Activated CD4-positive, alpha-beta memory T cell treated with anti-CD3 and anti-CD28 coated beads, Interleukin-2, amount 10 ng/mL, durations not matched to agents 7 days and 5 days (primary cell): ENCODE measurements around the gene GNPTAB. TPM values are rescaled to one million over a fixed set of nuclear protein-coding genes. Genes with fewer than 3 reads are reported as not detected.
"Not testable (repeated sequence)": the region's sequence is repeated elsewhere in the genome, so short reads cannot be mapped to it uniquely, and the experiment has no call there.

Experiments used
- CTCF ChIA-PET: fragments of 350-600 bp; sonication (Branson Sonifier 250); formaldehyde crosslinking; loops from one replicate; lab custom pipeline; 2021; ENCODE audit warnings: antibody characterized with exemption, inconsistent platforms; lab: Charles Lee
- POLR2A ChIA-PET: fragments of 350-600 bp; sonication (Branson Sonifier 250); formaldehyde crosslinking; loops from one replicate; lab custom pipeline; 2021; ENCODE audit warnings: antibody characterized with exemption; lab: Charles Lee
- DNase-seq: peaks from one replicate; pipeline ENCODE4 v3.0.0-alpha.2; 2020
- H3K27ac Mint-ChIP-seq: one replicate; pipeline ENCODE4 v1.8.0; 2021; ENCODE audit warnings: mild to moderate bottlenecking, mixed read lengths
- H3K27me3 Mint-ChIP-seq: one replicate; pipeline ENCODE4 v1.8.0; 2021; ENCODE audit warnings: mixed read lengths
- H3K36me3 Mint-ChIP-seq: one replicate; pipeline ENCODE4 v1.8.0; 2021; ENCODE audit warnings: low read depth, mixed read lengths
- H3K4me1 Mint-ChIP-seq: one replicate; pipeline ENCODE4 v1.8.0; 2021; ENCODE audit warnings: mixed read lengths
- H3K4me3 Mint-ChIP-seq: one replicate; pipeline ENCODE4 v1.8.0; 2021; ENCODE audit warnings: mild to moderate bottlenecking, mixed read lengths
- H3K9me3 Mint-ChIP-seq: one replicate; pipeline ENCODE4 v1.8.0; 2021; ENCODE audit warnings: mixed read lengths
- total RNA-seq, 2 experiments: library from RNA; stranded (reverse); gene quantifications; one replicate each; pipeline ENCODE4 v1.2.3, GENCODE V29; 2021

The GNPTAB gene
- total RNA-seq, 2 experiments from 2014 or later = 55.0 to 57.5 TPM

DNA sequence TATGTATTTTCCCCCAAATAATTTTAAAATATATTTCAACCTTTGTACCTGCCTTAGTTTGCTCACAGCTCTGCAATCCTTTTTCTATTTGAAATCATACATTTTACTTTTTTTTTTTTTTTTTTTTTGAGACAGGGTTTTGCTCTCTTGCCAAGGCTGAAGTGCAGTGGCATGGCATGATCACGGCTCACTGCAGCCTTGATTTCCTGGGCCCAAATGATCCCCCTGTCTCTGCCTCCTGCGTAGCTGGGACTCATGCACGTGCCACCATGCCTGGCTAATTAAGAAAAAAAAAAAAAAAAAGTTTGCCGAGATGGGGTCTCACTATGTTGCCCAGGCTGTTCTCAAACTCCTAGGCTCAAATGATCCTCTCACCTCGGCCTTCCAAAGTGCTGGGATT lies 90.2 kb downstream of the GNPTAB start:
- Mint-ChIP-seq H3K4me1 (peaks cover 17% of the 10 kb centered on the region), H3K4me3 (no peak overlapping the region), H3K27ac (no peak overlapping the region), H3K27me3 (no peaks in the 10 kb centered on the region), H3K9me3 (no peaks in the 10 kb centered on the region), H3K36me3 (peaks cover 30% of the 10 kb centered on the region)
- DNase-seq = no peak
- ChIA-PET POLR2A (no interaction called here), CTCF (interaction anchor here (0.7 kb wide), 1 partner anchor 39 kb away, joined by 5 read pairs; no protein-coding TSS in a partner anchor)

DNA sequence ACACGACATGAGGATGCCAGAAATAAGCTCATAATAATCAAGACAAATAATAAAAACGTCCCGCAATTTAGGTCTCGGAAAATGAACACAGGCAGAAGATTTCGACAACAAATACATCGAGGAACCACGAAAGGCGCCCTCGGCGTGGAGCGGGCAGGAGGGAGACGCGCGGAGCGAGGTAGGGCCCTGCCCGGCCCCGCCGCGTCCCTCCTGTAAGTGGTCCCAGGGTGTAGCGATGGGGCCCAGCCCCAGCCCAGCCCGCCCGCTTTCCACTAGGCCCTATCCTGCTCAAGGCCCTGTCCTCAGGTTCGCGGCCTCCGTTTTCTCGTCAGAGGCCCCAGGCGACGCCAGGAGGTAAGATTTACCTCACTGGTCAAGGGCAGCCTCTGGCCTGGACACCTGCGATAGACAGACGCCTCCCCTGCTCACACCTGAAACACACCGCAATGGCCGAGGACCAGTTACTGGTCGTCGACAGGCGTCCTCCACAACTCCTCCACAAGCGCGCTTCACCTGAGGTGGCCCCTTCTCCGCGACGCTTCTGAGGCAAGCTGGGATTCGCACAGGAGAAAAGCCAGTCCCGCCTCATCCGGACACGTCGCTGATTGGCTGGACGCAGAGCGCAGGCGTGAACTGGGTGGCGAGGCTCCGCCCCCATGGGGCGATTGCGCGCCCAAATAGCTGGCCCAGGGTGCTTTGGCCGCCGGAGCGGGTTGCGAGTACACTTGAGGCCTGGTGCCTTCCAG lies 91.7 kb downstream of the GNPTAB start, which contains the start of gene SYCP3:
Gene SYCP3, minus strand, starts transcription at position 543 of the 746 bp plus-strand sequence. CDS start 1,527 bp downstream, outside the sequence.
- Mint-ChIP-seq H3K4me1 (peaks cover 12% of the 10 kb centered on the region), H3K27ac (no peak within 1 kb of the TSS), H3K4me3 (no peak within 1 kb of the TSS), H3K27me3 (no peaks in the 10 kb centered on the region), H3K9me3 (no peaks in the 10 kb centered on the region), H3K36me3 (peaks cover 19% of the 10 kb centered on the region)
- POLR2A ChIA-PET = no interaction called here
- DNase-seq = no peak
- CTCF ChIA-PET = no interaction called here

DNA sequence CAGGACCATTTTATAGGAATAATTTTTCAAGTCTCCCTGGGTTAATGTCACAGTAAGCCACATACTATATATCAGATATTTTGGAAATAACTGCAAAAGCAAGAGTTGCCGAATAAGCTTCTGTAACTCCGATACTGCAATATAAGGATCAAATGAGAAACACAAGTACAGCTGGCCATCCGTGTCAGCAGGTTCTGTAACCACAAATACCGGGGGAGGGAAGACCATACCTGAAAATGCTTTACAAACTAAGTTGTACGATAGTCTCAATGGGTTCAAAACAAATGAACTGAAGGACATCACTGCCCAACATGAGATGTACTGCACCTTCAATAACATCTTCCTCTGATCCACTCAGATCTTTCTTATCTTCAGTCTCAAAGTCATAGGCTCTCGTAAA lies 93.3 kb downstream of the GNPTAB start:
- no peak overlapping the region for H3K4me3 Mint-ChIP-seq
- no peaks in the 10 kb centered on the region for H3K9me3 Mint-ChIP-seq
- H3K36me3 Mint-ChIP-seq = peaks cover 13% of the 10 kb centered on the region
- H3K27me3 Mint-ChIP-seq = no peaks in the 10 kb centered on the region
- no peak for DNase-seq
- H3K4me1 Mint-ChIP-seq = no peaks in the 10 kb centered on the region
- CTCF ChIA-PET = no interaction called here
- H3K27ac Mint-ChIP-seq = no peak overlapping the region
- POLR2A ChIA-PET = no interaction called here

GRCh38 chr12:101734482-101734881 lies 96.3 kb downstream of the GNPTAB start:
- CTCF ChIA-PET = not testable (repeated sequence)

GRCh38 chr12:101733166-101733565 lies 97.6 kb downstream of the GNPTAB start:
- H3K36me3 Mint-ChIP-seq = peaks cover 14% of the 10 kb centered on the region
- no peaks in the 10 kb centered on the region for H3K9me3 Mint-ChIP-seq
- H3K4me1 Mint-ChIP-seq = no peaks in the 10 kb centered on the region
- POLR2A ChIA-PET = no interaction called here
- H3K27ac Mint-ChIP-seq = no peak overlapping the region
- CTCF ChIA-PET = interaction anchor here (0.6 kb wide), 1 partner anchor 15 kb away, joined by 5 read pairs; no protein-coding TSS in a partner anchor
- no peaks in the 10 kb centered on the region for H3K27me3 Mint-ChIP-seq
- DNase-seq = no peak
- H3K4me3 Mint-ChIP-seq = no peak overlapping the region

More at GRCh38 chr12:101734482-101734881, 96.3 kb downstream of the GNPTAB start:
- DNase-seq, H3K27me3 Mint-ChIP-seq, H3K4me1 Mint-ChIP-seq, H3K27ac Mint-ChIP-seq, H3K4me3 Mint-ChIP-seq, H3K9me3 Mint-ChIP-seq, POLR2A ChIA-PET: not testable (repeated sequence)
- peaks cover 18% of the 10 kb centered on the region for H3K36me3 Mint-ChIP-seq

DNA sequence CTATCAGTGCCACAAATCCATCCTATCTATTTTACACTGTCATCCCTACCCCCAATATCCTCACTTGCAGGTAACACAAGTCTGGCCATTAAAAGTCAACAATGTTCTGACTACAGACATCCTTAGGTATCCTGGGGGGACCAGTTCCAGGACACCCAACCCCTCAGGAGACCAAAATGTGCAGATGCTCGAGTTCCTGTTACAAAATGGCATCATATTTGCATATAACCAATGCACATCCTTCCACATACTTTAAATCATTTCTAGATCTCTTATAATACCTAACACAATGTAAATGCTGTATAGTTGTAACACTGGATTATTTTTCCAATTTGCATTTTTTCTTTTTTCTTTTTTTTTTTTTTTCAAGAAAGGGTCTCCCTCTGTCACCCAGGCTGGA lies 98.4 kb downstream of the GNPTAB start:
- no peak overlapping the region for H3K4me3 Mint-ChIP-seq
- H3K4me1 Mint-ChIP-seq = no peaks in the 10 kb centered on the region
- DNase-seq = no peak
- H3K27ac Mint-ChIP-seq = no peak overlapping the region
- no peaks in the 10 kb centered on the region for H3K27me3 Mint-ChIP-seq
- H3K36me3 Mint-ChIP-seq = peaks cover 14% of the 10 kb centered on the region
- POLR2A ChIA-PET = no interaction called here
- CTCF ChIA-PET = no interaction called here
- H3K9me3 Mint-ChIP-seq = no peaks in the 10 kb centered on the region

DNA sequence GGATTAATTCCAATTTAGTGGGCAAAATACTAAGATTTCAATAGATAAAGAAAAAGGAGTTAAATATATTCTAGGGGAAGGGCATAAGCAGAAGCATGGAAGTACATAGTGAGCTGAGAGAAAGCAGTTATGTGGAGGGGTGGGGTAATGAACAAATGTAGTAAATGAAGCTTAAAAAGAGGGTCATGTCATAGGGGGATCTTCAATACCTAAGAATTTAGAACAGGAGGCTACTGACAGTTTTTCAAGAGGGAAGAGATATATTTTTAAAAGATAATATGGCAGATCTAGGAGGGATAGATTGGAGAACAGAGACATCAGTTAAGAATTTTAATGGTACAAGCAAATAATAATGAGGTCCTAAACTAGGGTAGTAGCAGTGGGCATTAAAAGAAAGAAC lies 100.9 kb downstream of the GNPTAB start:
- H3K27me3 Mint-ChIP-seq = no peaks in the 10 kb centered on the region
- POLR2A ChIA-PET = no interaction called here
- H3K27ac Mint-ChIP-seq = no peak overlapping the region
- peaks cover 8% of the 10 kb centered on the region for H3K4me1 Mint-ChIP-seq
- peaks cover 25% of the 10 kb centered on the region for H3K36me3 Mint-ChIP-seq
- DNase-seq = no peak
- H3K4me3 Mint-ChIP-seq = no peak overlapping the region
- CTCF ChIA-PET = no interaction called here
- no peaks in the 10 kb centered on the region for H3K9me3 Mint-ChIP-seq

GRCh38 chr12:101727098-101727497 lies 103.7 kb downstream of the GNPTAB start:
- Mint-ChIP-seq H3K36me3 (peaks cover 20% of the 10 kb centered on the region), H3K27ac (no peak overlapping the region), H3K9me3 (no peaks in the 10 kb centered on the region), H3K4me3 (no peak overlapping the region), H3K4me1 (peaks cover 8% of the 10 kb centered on the region), H3K27me3 (no peaks in the 10 kb centered on the region)
- no peak for DNase-seq
- ChIA-PET CTCF (no interaction called here), POLR2A (no interaction called here)

DNA sequence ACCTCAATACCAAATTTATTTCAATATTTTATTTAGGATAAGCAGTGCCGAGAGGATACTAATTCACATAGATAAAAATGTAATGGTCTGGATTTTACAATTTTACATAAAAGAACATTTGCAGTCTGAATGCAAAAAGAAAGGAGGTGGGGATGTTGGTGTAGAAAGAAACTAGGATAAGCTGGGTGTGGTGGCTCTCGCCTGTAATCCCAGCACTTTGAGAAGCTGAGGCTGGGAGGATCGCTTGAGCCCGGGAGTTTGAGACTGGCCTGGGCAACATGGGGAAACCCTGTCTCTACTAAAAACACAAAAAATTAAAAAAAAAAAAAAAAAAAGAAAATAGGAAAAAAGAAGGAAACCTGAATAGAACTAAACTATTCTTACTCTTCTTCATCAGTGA lies 108.4 kb downstream of the GNPTAB start:
- ChIA-PET POLR2A (no interaction called here), CTCF (interaction anchor here (0.7 kb wide), 1 partner anchor 24 kb away, joined by 4 read pairs; no protein-coding TSS in a partner anchor)
- H3K4me3 Mint-ChIP-seq = no peak overlapping the region
- H3K4me1 Mint-ChIP-seq = peaks cover 8% of the 10 kb centered on the region
- no peaks in the 10 kb centered on the region for H3K9me3 Mint-ChIP-seq
- DNase-seq = no peak
- H3K36me3 Mint-ChIP-seq = peaks cover 15% of the 10 kb centered on the region
- no peaks in the 10 kb centered on the region for H3K27me3 Mint-ChIP-seq
- H3K27ac Mint-ChIP-seq = no peak overlapping the region

DNA sequence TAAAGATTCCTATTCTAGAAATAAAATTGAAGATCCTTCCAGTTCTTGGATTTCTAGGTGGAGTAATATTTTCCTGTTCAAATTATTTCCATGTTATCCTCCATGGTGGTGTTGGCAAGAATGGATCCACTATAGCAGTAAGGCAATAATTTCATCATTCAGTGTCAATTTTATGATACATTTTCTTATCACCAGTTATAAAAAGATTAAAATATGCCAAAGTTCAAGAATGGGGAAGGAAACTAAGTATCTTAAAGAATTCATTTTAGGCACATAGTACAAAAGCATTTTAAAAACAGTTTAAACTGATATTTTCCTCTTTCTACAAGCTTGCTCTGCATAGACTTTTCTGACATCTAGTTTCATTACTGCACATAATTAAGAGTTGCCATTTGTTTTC lies 110.6 kb downstream of the GNPTAB start:
- H3K36me3 Mint-ChIP-seq = peaks cover 5% of the 10 kb centered on the region
- ChIA-PET CTCF (no interaction called here), POLR2A (no interaction called here)
- no peak for DNase-seq
- H3K27ac Mint-ChIP-seq = no peak overlapping the region
- H3K9me3 Mint-ChIP-seq = no peaks in the 10 kb centered on the region
- H3K4me3 Mint-ChIP-seq = no peak overlapping the region
- no peaks in the 10 kb centered on the region for H3K4me1 Mint-ChIP-seq
- no peaks in the 10 kb centered on the region for H3K27me3 Mint-ChIP-seq

- DNase-seq = no peak
- H3K4me3 Mint-ChIP-seq = no peak overlapping the region
- H3K4me1 Mint-ChIP-seq = no peaks in the 10 kb centered on the region
- no peak overlapping the region for H3K27ac Mint-ChIP-seq
- H3K36me3 Mint-ChIP-seq = peaks cover 3% of the 10 kb centered on the region
- ChIA-PET CTCF (no interaction called here), POLR2A (no interaction called here)
- no peaks in the 10 kb centered on the region for H3K27me3 Mint-ChIP-seq
- no peaks in the 10 kb centered on the region for H3K9me3 Mint-ChIP-seq
These were observed 111.2 kb downstream of the GNPTAB start for GRCh38 chr12:101719566-101719965.

GRCh38 chr12:101714877-101715444 lies 115.8 kb downstream of the GNPTAB start:
- Mint-ChIP-seq H3K9me3 (no peaks in the 10 kb centered on the region), H3K27ac (no peak overlapping the region), H3K27me3 (no peaks in the 10 kb centered on the region), H3K4me3 (no peak overlapping the region), H3K36me3 (no peaks in the 10 kb centered on the region), H3K4me1 (peaks cover 7% of the 10 kb centered on the region)
- ChIA-PET CTCF (no interaction called here), POLR2A (interaction anchor here (1.3 kb wide), 1 partner anchor 17 kb away, joined by 4 read pairs; the partner anchor contains the start of gene CHPT1)
- DNase-seq = no peak

GRCh38 chr12:101713930-101714329 lies 116.8 kb downstream of the GNPTAB start:
- H3K27ac Mint-ChIP-seq = no peak overlapping the region
- DNase-seq = no peak
- CTCF ChIA-PET = no interaction called here
- POLR2A ChIA-PET = no interaction called here
- H3K27me3 Mint-ChIP-seq = no peaks in the 10 kb centered on the region
- H3K9me3 Mint-ChIP-seq = no peaks in the 10 kb centered on the region
- H3K36me3 Mint-ChIP-seq = no peaks in the 10 kb centered on the region
- H3K4me1 Mint-ChIP-seq = peaks cover 16% of the 10 kb centered on the region
- H3K4me3 Mint-ChIP-seq = no peak overlapping the region
